MCF 10A (cell line): ENCODE results near the gene TMEM80. TPM values are rescaled to one million over a fixed set of nuclear protein-coding genes. Genes with fewer than 3 reads are reported as not detected.
A peak's percentile ranks its signal among the peaks of the same experiment; 100 is the strongest.

Experiments used
- BruUV-seq: library from RNA; stranded (reverse); fragments of 400-500 nt; replicated peaks from 2 replicates; lab custom pipeline; 2021; lab: Mats Ljungman, UMichigan
- CTCF ChIA-PET: fragments of 300-600 bp; sonication (Branson Sonifier 250); formaldehyde crosslinking; extraction: SDS; loops from one replicate; lab custom pipeline; 2021; ENCODE audit warnings: antibody characterized with exemption, inconsistent platforms; lab: Yijun Ruan, JAX
- POLR2A ChIA-PET: fragments of 300-600, 350-650 bp; sonication (Branson Sonifier 250); formaldehyde crosslinking; extraction: SDS; loops from one replicate; lab custom pipeline; 2020; ENCODE audit warnings: antibody characterized with exemption, inconsistent platforms; lab: Yijun Ruan, JAX
- DNase-seq: peaks from one replicate; pipeline ENCODE4 v3.0.0-alpha.2; 2018; ENCODE audit not compliant: unreplicated experiment
- H3K27ac Mint-ChIP-seq: one replicate; pipeline ENCODE4 v1.8.0; 2022; ENCODE audit warnings: mild to moderate bottlenecking, low read depth, mixed read lengths; ENCODE audit not compliant: unreplicated experiment
- H3K27me3 Mint-ChIP-seq: one replicate; pipeline ENCODE4 v1.8.0; 2022; ENCODE audit warnings: mixed read lengths; ENCODE audit not compliant: insufficient read depth, unreplicated experiment
- H3K36me3 Mint-ChIP-seq: one replicate; pipeline ENCODE4 v1.8.0; 2022; ENCODE audit warnings: mild to moderate bottlenecking, moderate library complexity, mixed read lengths; ENCODE audit not compliant: insufficient read depth, unreplicated experiment
- H3K4me1 Mint-ChIP-seq: one replicate; pipeline ENCODE4 v1.8.0; 2022; ENCODE audit warnings: mixed read lengths; ENCODE audit not compliant: insufficient read depth, unreplicated experiment
- H3K4me3 Mint-ChIP-seq: one replicate; pipeline ENCODE4 v1.8.0; 2022; ENCODE audit warnings: mild to moderate bottlenecking, moderate library complexity, mixed read lengths; ENCODE audit not compliant: unreplicated experiment
- H3K9me3 Mint-ChIP-seq: one replicate; pipeline ENCODE4 v1.8.0; 2022; ENCODE audit warnings: mixed read lengths; ENCODE audit not compliant: unreplicated experiment
- intact Hi-C: fragments of 100-400 bp; cut with micrococcal nuclease; formaldehyde crosslinking; loops from 2 replicates; pipeline ENCODE4 v1.14.1; 2022
- total RNA-seq: library from RNA; stranded (reverse); gene quantifications from 2 replicates; pipeline ENCODE4 v1.2.3, GENCODE V29; 2022
- TF ChIP-seq, protein P1 (sequence below): fragments of 200-600 bp; IDR thresholded peaks from one replicate; pipeline ENCODE4 v1.8.0; 2022; ENCODE audit warnings: antibody characterized with exemption, mild to moderate bottlenecking; ENCODE audit not compliant: unreplicated experiment

TMEM80 gene
- total RNA-seq, 1 experiment from 2014 or later: 12.8 TPM

DNA sequence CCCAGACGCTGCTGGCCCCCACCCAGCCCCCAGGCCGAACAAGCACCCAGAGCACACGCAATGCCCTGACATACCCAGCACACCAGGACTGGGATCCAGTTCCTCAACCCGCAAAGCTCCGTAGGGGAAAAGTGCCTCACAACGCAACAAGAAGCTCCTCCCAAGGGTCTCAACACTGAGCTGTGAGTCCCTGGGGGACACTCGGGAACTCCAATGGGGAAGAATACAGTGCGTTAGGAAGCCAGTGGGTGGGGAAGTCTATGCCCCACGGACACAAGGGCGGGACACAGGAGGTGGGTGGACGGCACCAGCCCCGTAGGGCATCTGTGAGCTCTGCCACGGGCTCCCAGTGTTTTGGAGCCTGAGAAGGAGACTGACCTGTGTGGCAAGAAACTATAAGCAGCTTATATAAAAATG, 2.2 kb upstream of the TMEM80 start:
- BruUV-seq: no TSS peak
- CTCF ChIA-PET: interaction anchor here (0.8 kb wide), 1 partner anchor 33 kb away, joined by 3 read pairs; no protein-coding TSS in a partner anchor
- Mint-ChIP-seq H3K4me3 (peak overlapping the region; percentile 81), H3K9me3 (no peaks in the 10 kb centered on the region), H3K4me1 (peaks cover 32% of the 10 kb centered on the region), H3K36me3 (peaks cover 45% of the 10 kb centered on the region), H3K27me3 (no peaks in the 10 kb centered on the region), H3K27ac (peak overlapping the region; percentile 98)
- POLR2A ChIA-PET: interaction anchor here (0.7 to 5.8 kb wide), 6 partner anchors 11 to 118 kb away, joined by 3 to 96 read pairs (median 3); partner anchors contain the start of gene TALDO1
- DNase-seq: no peak
- intact Hi-C loops: no loop called here
- TF ChIP-seq, protein P1, sequence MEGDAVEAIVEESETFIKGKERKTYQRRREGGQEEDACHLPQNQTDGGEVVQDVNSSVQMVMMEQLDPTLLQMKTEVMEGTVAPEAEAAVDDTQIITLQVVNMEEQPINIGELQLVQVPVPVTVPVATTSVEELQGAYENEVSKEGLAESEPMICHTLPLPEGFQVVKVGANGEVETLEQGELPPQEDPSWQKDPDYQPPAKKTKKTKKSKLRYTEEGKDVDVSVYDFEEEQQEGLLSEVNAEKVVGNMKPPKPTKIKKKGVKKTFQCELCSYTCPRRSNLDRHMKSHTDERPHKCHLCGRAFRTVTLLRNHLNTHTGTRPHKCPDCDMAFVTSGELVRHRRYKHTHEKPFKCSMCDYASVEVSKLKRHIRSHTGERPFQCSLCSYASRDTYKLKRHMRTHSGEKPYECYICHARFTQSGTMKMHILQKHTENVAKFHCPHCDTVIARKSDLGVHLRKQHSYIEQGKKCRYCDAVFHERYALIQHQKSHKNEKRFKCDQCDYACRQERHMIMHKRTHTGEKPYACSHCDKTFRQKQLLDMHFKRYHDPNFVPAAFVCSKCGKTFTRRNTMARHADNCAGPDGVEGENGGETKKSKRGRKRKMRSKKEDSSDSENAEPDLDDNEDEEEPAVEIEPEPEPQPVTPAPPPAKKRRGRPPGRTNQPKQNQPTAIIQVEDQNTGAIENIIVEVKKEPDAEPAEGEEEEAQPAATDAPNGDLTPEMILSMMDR: no peak

DNA sequence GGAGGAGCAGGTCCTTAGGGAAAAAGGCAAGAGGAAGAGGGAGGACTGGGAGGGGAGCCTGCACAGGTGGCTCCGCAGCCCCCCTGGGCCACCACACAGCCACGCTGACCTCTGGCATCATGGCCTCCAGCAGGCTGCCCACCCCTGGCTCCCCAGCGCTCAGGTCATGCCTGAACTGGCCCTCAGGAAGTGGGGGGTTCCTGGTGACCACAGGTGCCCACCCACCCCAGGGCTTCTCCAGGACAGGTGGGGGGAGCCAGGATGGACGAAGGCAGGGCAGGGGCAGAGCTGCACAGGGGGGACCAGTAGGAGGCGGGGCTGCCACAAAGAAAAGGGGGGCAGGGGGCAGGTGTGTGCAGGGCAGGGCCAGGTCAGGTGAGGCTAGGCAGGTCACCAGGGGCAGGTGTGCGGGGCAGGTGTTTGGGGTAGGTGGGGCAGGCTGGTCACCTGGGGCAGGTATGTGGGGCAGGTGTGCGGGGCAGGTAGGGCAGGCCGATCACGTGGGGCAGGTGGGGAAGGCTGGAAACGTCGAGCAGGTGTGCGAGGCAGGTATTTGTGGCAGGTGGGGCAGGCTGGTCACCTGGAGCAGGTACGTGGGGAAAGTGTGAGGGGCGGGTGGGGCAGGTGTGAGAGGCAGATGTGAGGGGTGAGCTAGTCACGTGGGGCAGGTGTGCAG, 1.6 kb upstream of the TMEM80 start:
- peaks cover 33% of the 10 kb centered on the region for H3K4me1 Mint-ChIP-seq
- peak overlapping the region; percentile 98 for H3K27ac Mint-ChIP-seq
- DNase-seq: no peak
- no peaks in the 10 kb centered on the region for H3K9me3 Mint-ChIP-seq
- H3K4me3 Mint-ChIP-seq: peak overlapping the region; percentile 81
- no peaks in the 10 kb centered on the region for H3K27me3 Mint-ChIP-seq
- intact Hi-C loops: no loop called here
- CTCF ChIA-PET: interaction anchor here (0.8 kb wide), 1 partner anchor 32 kb away, joined by 3 read pairs; no protein-coding TSS in a partner anchor
- H3K36me3 Mint-ChIP-seq: peaks cover 40% of the 10 kb centered on the region
- POLR2A ChIA-PET: interaction anchor here (0.7 to 5.8 kb wide), 9 partner anchors 12 to 126 kb away, joined by 3 to 118 read pairs (median 7); partner anchors contain the start of genes EPS8L2, PHRF1, PNPLA2 and TALDO1
- TF ChIP-seq, protein P1: no peak
- no TSS peak for BruUV-seq

DNA sequence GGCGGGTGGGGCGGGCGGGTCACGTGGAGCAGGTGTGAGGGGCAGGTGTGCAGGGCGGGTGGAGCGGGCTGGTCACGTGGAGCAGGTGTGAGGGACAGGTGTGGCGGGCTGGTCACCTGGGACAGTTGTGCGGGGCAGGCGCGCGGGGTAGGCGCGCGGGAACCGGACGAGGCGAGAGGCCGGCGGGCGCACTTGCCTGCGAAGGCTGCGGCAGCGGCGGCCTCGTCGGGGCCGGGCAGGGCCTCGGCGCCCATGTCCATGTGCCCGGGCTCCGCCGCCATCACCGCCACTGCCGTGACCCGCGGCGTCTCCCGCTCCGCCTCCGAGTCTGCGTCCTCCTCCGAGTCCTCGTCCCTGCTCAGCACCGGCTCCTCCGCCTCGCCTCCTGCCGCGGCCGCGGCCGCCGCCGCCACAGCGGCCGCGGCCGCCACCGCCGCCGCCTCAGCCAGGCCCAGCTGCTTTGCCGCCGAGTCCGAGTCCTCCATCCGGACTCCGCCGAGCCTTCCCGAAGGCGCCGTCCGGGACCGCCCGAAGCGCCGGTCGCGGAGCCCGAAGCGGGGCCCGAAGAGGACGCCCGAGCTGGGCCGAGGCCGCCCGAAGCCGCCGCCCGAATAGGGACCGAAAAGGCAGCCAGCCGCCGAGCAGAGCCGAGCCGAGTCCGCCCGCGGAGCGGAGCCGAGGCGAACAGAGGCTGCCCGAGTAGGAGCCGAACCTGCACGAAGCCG, 891 bp upstream of the TMEM80 start, which contains the start of gene DEAF1:
Gene DEAF1 (minus strand): TSS at position 660 of the 725 bp plus-strand sequence. CDS start 175 bp downstream, at position 485.
- ChIA-PET CTCF (interaction anchor here (1.4 to 2.8 kb wide), 2 partner anchors 10 to 29 kb away, joined by 3 to 18 read pairs; no protein-coding TSS in a partner anchor), POLR2A (interaction anchor here (0.6 to 5.8 kb wide), 21 partner anchors 11 to 301 kb away, joined by 3 to 118 read pairs (median 4); partner anchors contain the start of genes EPS8L2, PHRF1, PKP3 and PNPLA2)
- no peaks in the 10 kb centered on the region for H3K9me3 Mint-ChIP-seq
- peaks cover 33% of the 10 kb centered on the region for H3K4me1 Mint-ChIP-seq
- H3K36me3 Mint-ChIP-seq: peaks cover 37% of the 10 kb centered on the region
- BruUV-seq: no TSS peak
- peak within 1 kb of the TSS; percentile 81 for H3K4me3 Mint-ChIP-seq
- DNase-seq: peak; percentile 97
- H3K27me3 Mint-ChIP-seq: no peaks in the 10 kb centered on the region
- intact Hi-C loops: no loop called here
- peak within 1 kb of the TSS; percentile 98 for H3K27ac Mint-ChIP-seq
- TF ChIP-seq, protein P1: no peak

DNA sequence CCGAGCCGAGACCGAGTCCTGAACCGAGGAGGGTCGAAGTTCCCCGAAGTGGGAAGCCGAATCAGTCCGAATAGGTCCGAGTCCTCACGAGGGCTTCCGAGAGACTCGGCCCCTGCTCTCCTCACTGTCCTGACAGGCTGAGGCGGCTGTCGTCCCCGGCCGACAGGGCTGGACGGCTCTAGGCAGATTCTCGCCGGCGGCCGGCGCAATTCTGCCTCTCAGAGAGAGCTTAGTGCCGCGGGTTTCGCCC, 403 bp upstream of the TMEM80 start:
- peaks cover 39% of the 10 kb centered on the region for H3K36me3 Mint-ChIP-seq
- H3K4me1 Mint-ChIP-seq: peaks cover 33% of the 10 kb centered on the region
- no peak for DNase-seq
- ChIA-PET POLR2A (interaction anchor here (0.6 to 5.8 kb wide), 23 partner anchors 11 to 301 kb away, joined by 3 to 118 read pairs (median 4); partner anchors contain the start of genes EPS8L2, PHRF1, PKP3 and PNPLA2), CTCF (interaction anchor here (0.6 to 2.8 kb wide), 5 partner anchors 10 to 364 kb away, joined by 3 to 22 read pairs (median 4); no protein-coding TSS in a partner anchor)
- peak overlapping the region; percentile 98 for H3K27ac Mint-ChIP-seq
- H3K4me3 Mint-ChIP-seq: peak overlapping the region; percentile 81
- intact Hi-C loops: no loop called here
- TF ChIP-seq, protein P1: no peak
- no TSS peak for BruUV-seq
- no peaks in the 10 kb centered on the region for H3K27me3 Mint-ChIP-seq
- no peaks in the 10 kb centered on the region for H3K9me3 Mint-ChIP-seq
